Activated T-cell treated with anti-CD3 and anti-CD28 coated beads, Interleukin-2, amount 50 U/mL, for 24 hours (primary cell): ENCODE results near the gene TCEA2.
A peak's percentile ranks its signal among the peaks of the same experiment; 100 is the strongest.

Experiments used
- DNase-seq: peaks from one replicate; pipeline ENCODE4 v3.0.0-alpha.2; 2020
- H3K27ac Mint-ChIP-seq: 2 replicates; pipeline ENCODE4 v1.8.0; 2020; ENCODE audit warnings: mild to moderate bottlenecking, mixed read lengths
- H3K27me3 Mint-ChIP-seq: 2 replicates; pipeline ENCODE4 v1.8.0; 2020; ENCODE audit warnings: mixed read lengths
- H3K36me3 Mint-ChIP-seq: 2 replicates; pipeline ENCODE4 v1.8.0; 2020; ENCODE audit warnings: low read depth, mixed read lengths
- H3K4me1 Mint-ChIP-seq: 2 replicates; pipeline ENCODE4 v1.8.0; 2020; ENCODE audit warnings: low read depth, mixed read lengths
- H3K4me3 Mint-ChIP-seq: 2 replicates; pipeline ENCODE4 v1.8.0; 2020; ENCODE audit warnings: mild to moderate bottlenecking, moderate library complexity, mixed read lengths
- H3K9me3 Mint-ChIP-seq: 2 replicates; pipeline ENCODE4 v1.8.0; 2020; ENCODE audit warnings: mixed read lengths

TCEA2 gene

DNA sequence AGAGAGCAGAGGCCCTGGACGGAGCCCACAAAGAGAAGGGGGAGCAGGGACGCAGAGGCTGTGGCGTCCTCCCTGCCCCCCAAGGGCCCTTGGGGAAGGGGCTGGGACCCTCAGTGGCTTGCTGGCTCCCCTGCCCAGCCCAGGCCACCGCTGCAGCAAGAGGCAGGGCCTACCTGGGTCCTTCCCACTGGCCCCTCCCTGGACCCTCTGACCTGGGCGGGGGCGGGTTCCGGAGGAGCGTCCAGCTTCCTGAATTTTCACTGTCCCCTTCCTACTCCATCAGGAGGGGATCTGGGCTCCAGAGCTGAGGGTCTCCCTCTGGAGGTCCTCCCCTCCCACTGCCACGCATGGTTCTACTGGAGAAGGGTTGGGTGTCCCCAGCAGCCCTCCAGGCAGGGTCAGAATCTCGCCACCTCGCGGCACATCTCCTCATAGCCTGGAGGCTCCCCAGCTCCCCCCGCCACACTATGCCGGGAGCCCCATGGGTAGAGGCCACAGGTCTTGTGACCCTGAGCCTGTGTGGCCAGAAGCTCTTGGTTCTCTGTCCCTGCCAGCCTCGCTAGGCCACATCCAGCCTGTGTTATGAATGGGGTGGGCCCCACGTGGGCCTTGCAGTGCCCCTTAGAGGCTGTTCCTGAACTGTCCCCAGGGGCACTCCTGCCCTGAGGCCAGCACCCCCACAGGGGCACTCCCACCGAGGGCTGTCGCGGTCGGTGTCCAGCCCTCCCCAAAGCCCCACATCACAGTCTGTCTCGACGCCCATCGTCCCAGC is 12.6 kb upstream of the TCEA2 start:
- Mint-ChIP-seq H3K4me1 (peaks cover 7% of the 10 kb centered on the region), H3K9me3 (no peaks in the 10 kb centered on the region), H3K27ac (no peak overlapping the region), H3K4me3 (no peak overlapping the region), H3K27me3 (peaks cover 68% of the 10 kb centered on the region), H3K36me3 (no peaks in the 10 kb centered on the region)
- no peak for DNase-seq

DNA sequence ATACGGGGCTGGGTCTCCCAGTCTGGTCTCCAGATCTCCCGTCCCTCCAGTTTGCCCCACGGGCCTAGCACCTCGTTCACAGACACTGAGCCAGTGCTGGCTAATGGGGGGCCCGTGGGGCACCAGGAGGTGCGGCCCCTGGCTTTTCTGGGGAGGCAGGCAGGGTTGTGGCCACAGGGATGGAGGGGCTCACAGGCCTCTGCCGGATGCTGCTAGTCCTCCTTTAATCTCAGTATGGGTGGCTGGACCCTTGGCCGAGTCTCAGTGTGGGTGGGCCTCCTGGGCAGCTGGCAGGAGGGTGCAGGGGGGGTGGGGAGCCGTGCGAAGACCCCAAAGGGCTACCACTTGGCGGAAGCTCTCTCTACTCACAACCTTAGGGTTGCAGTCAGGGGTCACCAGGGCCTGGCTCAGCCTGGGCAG is 12.0 kb upstream of the TCEA2 start:
- no peak for DNase-seq
- H3K4me3 Mint-ChIP-seq = no peak overlapping the region
- no peaks in the 10 kb centered on the region for H3K9me3 Mint-ChIP-seq
- H3K27me3 Mint-ChIP-seq = peaks cover 63% of the 10 kb centered on the region
- H3K27ac Mint-ChIP-seq = no peak overlapping the region
- H3K36me3 Mint-ChIP-seq = no peaks in the 10 kb centered on the region
- H3K4me1 Mint-ChIP-seq = peaks cover 5% of the 10 kb centered on the region

DNA sequence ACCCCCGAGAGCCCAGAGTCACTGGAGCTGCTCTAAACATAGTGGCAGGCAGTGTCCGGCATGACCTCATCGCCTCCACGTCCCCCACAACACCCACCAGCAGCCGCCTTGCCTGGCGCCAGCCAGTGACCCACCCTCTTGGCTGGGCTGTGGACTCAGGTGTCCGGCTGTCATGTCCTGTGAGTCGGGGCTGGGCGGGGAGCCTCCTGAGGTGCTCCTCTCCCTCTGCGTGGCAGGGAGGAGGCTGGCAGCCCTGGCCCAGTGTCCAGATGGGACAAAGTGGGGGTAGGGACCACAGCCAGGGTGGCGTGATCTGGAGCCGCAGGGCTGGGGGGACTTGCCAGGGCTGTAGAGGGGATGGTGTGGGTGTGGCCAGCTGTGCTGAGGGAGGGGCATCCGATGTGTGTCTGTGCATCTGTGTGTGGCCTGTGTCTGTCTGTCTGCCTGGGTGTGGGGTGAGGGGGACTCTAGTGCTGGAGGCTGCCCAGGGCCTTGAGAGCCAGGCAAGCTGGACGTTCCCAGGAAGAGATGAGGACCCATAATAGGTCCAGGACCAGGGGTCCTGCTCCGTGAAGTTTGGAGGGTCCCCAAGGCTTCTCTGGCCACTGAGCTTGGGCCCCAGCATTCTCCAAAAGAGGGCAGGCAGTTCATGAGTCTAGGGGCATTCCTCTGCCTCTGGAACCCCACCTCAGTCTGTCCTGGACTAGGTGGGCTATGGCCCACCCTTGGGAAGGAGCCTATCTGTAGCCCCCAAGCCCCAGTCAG is 11.3 kb upstream of the TCEA2 start:
- H3K4me1 Mint-ChIP-seq = peaks cover 3% of the 10 kb centered on the region
- no peaks in the 10 kb centered on the region for H3K9me3 Mint-ChIP-seq
- H3K4me3 Mint-ChIP-seq = no peak overlapping the region
- H3K27ac Mint-ChIP-seq = no peak overlapping the region
- no peaks in the 10 kb centered on the region for H3K36me3 Mint-ChIP-seq
- H3K27me3 Mint-ChIP-seq = peaks cover 56% of the 10 kb centered on the region
- DNase-seq = no peak

DNA sequence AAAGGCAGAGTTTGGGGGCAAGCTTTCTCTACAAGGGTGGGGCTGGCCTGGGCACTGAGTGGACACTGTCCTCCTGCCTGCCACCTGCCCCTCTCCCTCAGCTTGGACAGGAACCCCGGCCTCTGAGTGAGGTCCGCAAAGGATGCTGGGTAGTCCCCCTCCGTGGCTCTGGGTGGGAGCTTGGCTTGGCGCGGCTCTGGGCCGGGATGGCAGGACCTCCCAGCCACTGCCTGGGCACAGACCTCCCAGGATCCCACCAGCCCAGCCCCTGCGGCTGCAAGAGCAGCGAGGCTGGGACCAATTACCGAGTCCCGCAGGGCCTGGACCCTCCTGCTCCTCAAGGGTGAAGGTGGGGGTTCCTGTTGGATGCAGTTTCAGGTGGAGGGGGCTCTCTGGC is 10.7 kb upstream of the TCEA2 start:
- H3K27ac Mint-ChIP-seq = no peak overlapping the region
- no peaks in the 10 kb centered on the region for H3K36me3 Mint-ChIP-seq
- DNase-seq = no peak
- H3K4me3 Mint-ChIP-seq = no peak overlapping the region
- no peaks in the 10 kb centered on the region for H3K9me3 Mint-ChIP-seq
- peaks cover 50% of the 10 kb centered on the region for H3K27me3 Mint-ChIP-seq
- peaks cover 6% of the 10 kb centered on the region for H3K4me1 Mint-ChIP-seq

GRCh38 chr20:64052987-64053840 is 9.8 kb upstream of the TCEA2 start:
- DNase-seq = no peak
- Mint-ChIP-seq H3K4me1 (peaks cover 12% of the 10 kb centered on the region), H3K4me3 (no peak overlapping the region), H3K27me3 (peaks cover 42% of the 10 kb centered on the region), H3K36me3 (no peaks in the 10 kb centered on the region), H3K9me3 (no peaks in the 10 kb centered on the region), H3K27ac (no peak overlapping the region)

GRCh38 chr20:64053841-64054661 is 8.9 kb upstream of the TCEA2 start:
- Mint-ChIP-seq H3K4me1 (peaks cover 16% of the 10 kb centered on the region), H3K27me3 (peaks cover 40% of the 10 kb centered on the region), H3K9me3 (no peaks in the 10 kb centered on the region), H3K4me3 (no peak overlapping the region), H3K27ac (no peak overlapping the region), H3K36me3 (no peaks in the 10 kb centered on the region)
- DNase-seq = no peak

- Mint-ChIP-seq H3K27me3 (peaks cover 33% of the 10 kb centered on the region), H3K36me3 (no peaks in the 10 kb centered on the region), H3K4me3 (no peak overlapping the region), H3K9me3 (no peaks in the 10 kb centered on the region), H3K4me1 (peaks cover 17% of the 10 kb centered on the region), H3K27ac (no peak overlapping the region)
- no peak for DNase-seq
These were observed 7.6 kb upstream of the TCEA2 start for GRCh38 chr20:64055396-64055892.

DNA sequence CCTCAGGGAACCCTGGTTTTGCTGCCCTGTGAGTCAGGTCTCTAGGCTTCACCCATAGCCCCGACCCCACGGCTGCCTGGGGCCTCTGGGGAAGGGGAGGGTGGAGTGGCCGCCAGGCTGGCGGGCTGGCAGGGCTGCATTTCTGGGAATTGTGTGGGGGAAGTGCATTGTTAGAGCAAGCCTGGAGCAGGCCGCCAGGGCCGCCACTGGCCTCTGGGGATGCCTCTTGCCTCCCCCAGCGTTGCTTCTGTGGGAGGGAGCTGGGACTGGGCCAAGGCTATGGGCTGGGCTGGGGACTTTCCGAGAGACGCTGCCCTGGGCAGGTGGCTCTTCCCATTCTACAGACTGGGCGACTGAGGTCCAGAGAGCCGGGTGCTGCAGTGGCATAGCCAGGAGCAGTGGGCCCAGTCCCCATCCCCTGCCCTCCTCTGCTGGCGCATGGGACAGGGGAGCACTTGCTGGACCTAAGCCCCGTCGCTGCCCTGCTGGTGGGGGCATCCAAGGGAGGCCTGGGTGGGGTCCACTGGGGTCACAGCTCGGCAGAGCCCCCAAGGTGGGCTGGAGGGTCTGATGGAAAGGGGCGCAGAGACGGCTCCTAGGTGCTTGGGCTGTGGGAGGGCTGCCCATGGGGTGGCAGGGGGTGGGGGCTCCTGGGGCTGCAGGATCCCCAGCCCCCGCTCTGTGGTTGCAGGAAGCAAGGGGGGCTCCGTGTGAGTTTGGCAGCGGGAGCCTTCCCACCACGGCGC is 6.9 kb upstream of the TCEA2 start:
- H3K4me3 Mint-ChIP-seq = no peak overlapping the region
- H3K36me3 Mint-ChIP-seq = no peaks in the 10 kb centered on the region
- no peaks in the 10 kb centered on the region for H3K9me3 Mint-ChIP-seq
- no peak for DNase-seq
- no peak overlapping the region for H3K27ac Mint-ChIP-seq
- H3K27me3 Mint-ChIP-seq = peaks cover 27% of the 10 kb centered on the region
- peaks cover 17% of the 10 kb centered on the region for H3K4me1 Mint-ChIP-seq

GRCh38 chr20:64056639-64056888 is 6.4 kb upstream of the TCEA2 start:
- Mint-ChIP-seq H3K4me3 (no peak overlapping the region), H3K27ac (no peak overlapping the region), H3K4me1 (peaks cover 17% of the 10 kb centered on the region), H3K27me3 (peaks cover 23% of the 10 kb centered on the region), H3K9me3 (no peaks in the 10 kb centered on the region), H3K36me3 (no peaks in the 10 kb centered on the region)
- no peak for DNase-seq

- Mint-ChIP-seq H3K27me3 (peaks cover 18% of the 10 kb centered on the region), H3K27ac (peak overlapping the region; percentile 50), H3K4me3 (peak overlapping the region; percentile 47), H3K9me3 (no peaks in the 10 kb centered on the region), H3K4me1 (peaks cover 20% of the 10 kb centered on the region), H3K36me3 (no peaks in the 10 kb centered on the region)
- DNase-seq = no peak
These were observed 5.9 kb upstream of the TCEA2 start for GRCh38 chr20:64056889-64057627.

DNA sequence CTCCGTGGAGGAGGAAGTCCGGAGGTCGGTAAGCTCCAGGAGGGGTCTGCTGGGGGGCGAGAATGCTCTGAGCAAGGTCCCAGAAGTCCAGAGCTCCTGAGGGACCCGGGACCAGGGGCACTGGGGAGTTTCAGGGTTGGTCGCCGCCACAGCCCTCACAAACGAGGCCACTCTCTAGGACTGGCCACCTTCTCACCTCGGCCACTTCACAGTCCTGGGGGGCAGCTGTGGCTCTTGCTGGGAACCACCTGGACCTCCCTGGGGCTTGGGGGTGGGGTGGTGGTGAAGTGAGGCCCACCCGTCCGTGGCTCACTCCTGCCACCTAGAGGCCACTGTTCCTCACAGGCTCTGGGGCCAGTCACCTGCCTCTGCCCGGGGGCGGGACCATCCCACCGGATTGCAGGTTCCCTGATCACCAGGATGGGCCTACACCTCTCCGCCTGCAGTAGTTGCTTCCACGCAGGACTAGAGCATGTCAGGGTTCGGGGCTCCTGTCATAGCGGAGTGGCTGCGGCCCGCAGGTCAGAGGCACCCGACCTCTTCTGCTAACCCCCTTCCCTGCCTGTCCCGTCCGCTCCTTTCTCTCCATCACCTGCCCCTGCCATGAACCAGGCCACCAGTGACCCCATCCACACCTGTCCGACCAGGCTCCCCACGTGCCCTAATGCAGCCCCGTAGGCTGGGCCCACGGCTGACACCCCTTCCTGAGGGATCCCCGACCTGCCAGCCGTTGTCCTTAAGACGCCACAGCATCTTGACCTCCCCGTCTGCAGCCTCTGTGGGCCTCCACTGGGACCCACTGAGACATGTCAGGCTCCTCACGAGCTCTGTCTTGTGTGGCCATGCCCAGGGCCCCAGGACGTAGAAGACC is 5.1 kb upstream of the TCEA2 start:
- Mint-ChIP-seq H3K36me3 (no peaks in the 10 kb centered on the region), H3K4me3 (peak overlapping the region; percentile 47), H3K27ac (peak overlapping the region; percentile 55), H3K9me3 (no peaks in the 10 kb centered on the region), H3K4me1 (peaks cover 25% of the 10 kb centered on the region), H3K27me3 (peaks cover 14% of the 10 kb centered on the region)
- DNase-seq = peak; percentile 88

GRCh38 chr20:64058536-64058935 is 4.5 kb upstream of the TCEA2 start:
- no peak for DNase-seq
- Mint-ChIP-seq H3K27me3 (peaks cover 7% of the 10 kb centered on the region), H3K9me3 (no peaks in the 10 kb centered on the region), H3K27ac (peak overlapping the region; percentile 55), H3K36me3 (no peaks in the 10 kb centered on the region), H3K4me3 (no peak overlapping the region), H3K4me1 (peaks cover 25% of the 10 kb centered on the region)
